HG02884 (cell line): Measurements from ENCODE around the gene EHHADH.

Experiments
- ATAC-seq: cut with Tn5 transposase; IDR thresholded peaks from one replicate; pipeline ENCODE4 v1.9.1; 2021; ENCODE audit warnings: mild to moderate bottlenecking, moderate library complexity; ENCODE audit not compliant: unreplicated experiment

Gene EHHADH

DNA sequence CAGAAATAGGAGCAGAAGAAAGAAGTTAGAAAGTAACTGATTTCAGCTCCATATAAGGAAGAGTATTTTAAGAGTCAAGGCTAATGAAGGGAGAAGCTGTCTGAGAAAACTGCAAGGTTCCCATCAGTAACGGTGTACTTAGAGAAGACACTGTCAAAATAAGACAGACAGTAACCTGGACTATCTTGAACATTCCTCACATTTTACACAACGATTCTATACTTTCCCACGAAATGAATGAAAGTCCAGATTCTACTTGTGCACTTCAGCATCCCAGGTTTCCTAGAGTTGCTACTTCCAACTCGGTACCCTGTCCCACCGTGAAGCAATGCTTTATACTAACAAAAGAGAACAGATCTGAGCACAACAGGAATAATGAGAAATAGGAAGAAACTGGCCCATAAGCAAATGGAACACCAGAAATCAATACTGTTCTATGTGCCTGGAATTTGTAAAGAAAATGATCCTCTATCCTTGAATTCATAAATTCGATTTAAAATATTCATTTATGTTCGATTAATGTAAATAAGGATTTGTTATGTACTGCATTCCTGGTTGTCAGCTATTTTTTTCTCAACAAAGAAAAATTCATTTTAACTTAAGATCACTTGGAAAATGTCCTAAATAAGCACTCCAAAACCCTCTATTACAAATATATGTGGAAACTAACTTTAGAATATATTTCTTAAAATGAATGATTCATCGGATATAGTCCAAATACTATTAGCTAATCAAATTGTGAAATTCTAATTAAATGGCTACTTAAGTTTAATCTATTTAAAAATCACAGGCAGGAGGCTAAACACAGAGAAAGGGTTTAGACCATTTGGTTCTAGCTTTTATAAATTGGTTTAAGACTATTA is 102.5 kb downstream of the EHHADH start:
- ATAC-seq = no peak

DNA sequence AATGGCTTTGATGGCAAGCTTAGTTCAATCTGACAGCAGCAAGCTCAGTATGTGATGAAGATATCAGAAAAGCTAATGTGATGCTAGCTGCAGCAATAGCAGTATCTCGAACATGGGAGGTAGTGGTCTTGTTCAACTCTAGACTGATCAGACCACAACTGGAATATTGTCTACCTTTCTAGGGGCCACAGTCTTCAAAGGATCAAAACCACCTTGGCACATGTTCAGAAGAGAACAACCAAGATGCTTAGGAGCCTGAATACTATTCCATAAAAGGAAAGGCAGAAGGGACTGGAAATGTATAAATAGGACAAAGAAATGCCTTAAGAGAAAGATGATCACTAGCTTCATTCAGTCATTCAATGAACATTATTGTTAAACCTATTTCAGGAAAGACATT is 103.3 kb downstream of the EHHADH start:
- ATAC-seq = no peak

DNA sequence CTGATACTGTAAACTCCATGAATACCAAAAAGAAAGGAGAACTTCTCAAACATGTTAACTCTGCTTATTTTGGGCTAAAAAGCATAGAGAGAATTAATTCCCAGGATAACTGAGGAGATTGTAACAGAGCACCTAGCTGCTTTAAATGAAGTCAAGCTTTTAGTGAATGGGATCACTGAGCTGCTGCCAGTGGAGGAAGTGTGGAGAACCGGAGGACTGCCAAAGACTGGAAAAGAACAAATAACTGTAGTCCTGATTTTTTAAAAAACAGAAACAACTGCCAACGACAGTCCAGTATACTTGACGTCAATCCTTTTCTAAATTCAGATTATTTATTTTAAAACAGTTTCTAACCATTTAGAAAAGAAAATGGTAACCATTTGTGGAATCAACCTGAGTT is 104.3 kb downstream of the EHHADH start:
- no peak for ATAC-seq

GRCh38 chr3:185145511-185145910 is 108.3 kb downstream of the EHHADH start:
- no peak for ATAC-seq

- ATAC-seq = no peak
Observed at GRCh38 chr3:185144784-185145183, 109.1 kb downstream of the EHHADH start.
